HG03439 (cell line): ENCODE results near the gene OBP2A.
"Not testable (repeated sequence)": the region's sequence is repeated elsewhere in the genome, so short reads cannot be mapped to it uniquely, and the experiment has no call there.

Experiments used
- ATAC-seq: cut with Tn5 transposase; IDR thresholded peaks from one replicate; pipeline ENCODE4 v1.9.1; 2021; ENCODE audit warnings: mild to moderate bottlenecking, moderate library complexity; ENCODE audit not compliant: unreplicated experiment

Gene OBP2A

DNA sequence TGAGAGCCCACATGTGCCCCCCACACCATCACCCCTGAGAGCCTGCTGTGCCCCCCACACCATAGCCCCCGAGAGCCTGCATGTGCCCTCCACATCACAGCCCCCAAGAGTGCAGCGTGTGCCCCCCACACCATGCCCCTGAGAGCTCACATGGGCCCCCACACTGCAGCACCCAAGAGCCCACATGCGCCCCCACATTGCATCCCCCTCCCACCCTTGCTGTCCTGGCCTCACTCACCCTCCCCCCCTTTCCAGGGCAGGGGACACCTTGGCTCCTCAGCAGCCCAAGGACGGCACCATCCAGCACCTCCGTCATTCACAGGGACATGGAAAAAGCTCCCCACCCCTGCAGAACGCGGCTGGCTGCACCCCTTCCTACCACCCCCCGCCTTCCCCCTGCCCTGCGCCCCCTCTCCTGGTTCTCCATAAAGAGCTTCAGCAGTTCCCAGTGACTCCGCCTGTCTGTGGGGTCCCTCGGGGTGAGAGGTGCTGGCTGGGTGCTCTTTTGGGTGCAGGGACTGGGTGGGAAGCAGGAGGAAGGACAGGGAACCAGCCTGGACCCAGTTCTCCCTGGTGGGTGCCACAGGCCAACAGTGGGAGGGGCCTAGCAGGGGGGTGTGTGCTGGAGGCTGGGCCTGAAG lies 19.7 kb upstream of the OBP2A start:
- ATAC-seq = no peak

DNA sequence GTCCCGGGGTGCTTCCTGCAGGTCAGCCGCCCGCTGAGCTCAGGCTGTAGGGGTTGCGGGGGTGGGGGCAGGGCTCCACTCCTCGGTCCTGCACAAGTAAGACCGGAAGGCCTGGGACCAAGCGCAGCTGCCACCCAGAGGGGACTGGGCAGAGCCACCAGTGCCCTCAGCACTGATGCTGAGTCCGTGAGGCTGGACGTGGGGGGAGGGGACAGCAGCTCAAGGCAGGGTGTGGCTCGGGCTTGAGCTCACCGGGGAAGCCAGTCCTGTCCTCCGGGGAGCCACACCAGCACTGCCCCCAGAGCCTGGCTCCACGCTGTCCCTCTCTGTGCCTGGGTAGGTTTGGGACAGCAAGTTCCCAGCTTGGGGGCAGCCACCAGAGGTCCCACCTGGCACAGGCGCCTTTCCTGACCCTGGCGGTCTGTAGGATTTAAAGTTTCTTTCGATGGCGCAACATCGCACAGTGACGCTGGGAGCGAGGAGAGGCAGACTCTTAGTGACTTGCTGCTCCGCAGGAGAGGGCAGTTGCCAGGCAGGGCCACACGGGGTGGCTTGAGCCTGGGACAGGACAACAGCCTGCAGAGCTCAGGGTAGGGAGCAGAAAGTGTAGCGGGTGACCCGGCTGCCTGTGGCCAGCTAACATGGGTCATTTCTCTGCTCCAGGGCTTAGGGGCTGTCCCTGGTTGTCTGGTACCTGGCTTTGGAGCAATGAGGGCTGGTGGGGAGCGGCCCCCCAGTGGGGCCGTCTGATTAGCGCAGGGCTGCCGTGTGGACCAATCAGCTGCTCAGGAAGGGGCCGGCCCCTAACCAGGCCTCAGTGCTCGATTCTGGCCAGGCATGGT lies 19.0 kb upstream of the OBP2A start:
- ATAC-seq = no peak

DNA sequence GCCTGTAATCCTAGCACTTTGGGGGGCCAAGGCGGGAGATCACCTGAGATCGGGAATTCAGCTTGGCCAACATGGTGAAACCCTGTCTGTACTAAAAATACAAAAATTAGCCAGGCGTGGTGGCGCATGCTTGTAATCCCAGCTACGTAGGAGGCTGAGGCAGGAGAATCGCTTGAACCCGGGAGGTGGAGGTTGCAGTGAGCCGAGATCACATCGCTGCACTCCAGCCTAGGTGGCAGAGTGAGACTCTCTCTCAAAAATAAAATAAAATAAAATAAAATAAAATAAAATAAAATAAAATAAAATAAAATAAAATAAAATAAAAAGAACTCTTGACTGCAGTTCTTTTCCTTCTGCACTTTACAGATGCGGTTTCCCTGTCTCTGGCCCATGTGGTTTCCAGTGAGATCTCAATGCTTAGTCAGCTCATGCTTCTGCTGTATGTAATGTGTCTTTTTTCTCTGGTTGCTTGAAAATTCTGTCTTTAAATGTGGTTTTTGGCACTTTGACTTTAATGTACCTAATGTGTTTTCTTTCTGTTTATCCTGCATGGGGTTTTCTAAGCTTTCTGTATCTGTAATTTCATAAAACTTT lies 17.0 kb upstream of the OBP2A start:
- ATAC-seq = not testable (repeated sequence)

DNA sequence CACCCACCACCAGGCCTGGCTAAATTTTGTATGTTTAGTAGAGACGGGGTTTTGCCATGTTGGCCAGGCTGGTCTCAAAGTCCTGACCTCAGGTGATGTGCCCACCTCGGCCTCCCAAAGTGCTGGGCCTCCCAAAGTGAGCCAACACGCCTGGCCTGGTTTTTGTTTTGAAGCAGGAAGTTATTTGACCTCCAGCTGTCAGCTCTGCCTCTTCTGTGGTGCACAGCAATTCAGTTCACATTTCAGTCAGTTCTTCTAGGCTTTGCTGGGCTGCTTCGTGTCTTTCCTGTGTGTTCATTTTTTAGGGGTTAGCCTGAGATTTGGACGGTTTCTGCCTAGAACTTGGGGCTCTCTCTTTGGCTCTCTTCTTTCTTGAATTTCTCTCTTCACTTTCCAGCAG lies 15.8 kb upstream of the OBP2A start:
- ATAC-seq = no peak

DNA sequence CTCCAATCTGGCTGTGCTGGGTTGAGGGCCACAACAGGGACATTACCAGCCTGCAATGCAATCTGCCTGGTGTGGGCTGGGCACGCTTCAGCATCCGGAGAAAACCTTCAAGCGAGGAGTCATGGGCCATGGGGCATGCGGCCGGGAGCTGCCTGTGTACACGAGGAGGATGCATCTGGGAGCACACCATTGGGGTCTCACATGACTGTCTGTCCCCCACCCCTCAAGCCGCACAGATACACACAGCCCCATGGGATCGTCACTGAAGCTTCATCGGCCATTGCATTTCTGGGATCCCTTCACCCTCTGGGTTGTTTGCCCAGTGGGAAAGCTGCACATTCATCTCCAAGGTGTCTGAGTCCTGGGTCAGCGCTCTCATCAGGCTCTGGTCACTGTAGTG lies 14.8 kb upstream of the OBP2A start:
- no peak for ATAC-seq

DNA sequence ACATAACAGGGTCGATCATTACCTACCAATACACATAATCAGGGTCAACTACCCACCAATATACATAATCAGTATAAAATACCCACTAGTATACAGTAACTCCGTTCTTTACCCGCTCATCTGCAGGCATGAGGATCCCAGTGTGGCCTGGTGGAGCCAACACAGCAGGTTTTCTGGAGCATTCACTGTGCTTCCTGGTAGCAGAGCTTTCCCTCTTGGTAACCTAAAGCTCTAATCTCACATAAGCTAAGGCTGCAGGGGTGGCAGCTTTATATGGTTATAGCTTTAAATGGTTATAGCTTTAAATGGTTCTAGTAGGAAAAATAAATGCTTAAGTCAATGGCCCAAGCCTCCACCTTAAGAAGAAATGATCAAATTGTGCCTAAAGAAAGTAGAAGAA lies 12.8 kb upstream of the OBP2A start:
- no peak for ATAC-seq

DNA sequence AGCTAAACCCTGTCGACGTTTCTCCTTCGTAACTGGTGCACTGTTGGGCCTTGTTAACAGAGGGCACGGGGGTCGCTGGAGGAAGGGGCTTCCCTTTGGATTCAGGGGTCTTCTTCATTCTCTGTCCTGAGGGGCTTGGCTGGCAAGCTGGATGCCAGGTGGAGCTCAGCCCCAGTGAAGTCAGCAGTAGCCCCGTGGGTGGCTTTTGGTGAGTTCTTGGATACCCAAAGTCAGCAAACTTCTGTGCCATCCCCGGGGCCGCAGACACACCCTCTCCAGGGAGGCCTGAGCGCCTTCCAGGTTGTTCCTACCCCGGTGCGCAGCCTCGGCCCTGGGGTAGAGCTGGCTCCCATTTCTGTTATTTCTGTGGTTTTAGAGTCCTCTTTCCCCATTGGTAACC lies 12.3 kb upstream of the OBP2A start:
- ATAC-seq = no peak

DNA sequence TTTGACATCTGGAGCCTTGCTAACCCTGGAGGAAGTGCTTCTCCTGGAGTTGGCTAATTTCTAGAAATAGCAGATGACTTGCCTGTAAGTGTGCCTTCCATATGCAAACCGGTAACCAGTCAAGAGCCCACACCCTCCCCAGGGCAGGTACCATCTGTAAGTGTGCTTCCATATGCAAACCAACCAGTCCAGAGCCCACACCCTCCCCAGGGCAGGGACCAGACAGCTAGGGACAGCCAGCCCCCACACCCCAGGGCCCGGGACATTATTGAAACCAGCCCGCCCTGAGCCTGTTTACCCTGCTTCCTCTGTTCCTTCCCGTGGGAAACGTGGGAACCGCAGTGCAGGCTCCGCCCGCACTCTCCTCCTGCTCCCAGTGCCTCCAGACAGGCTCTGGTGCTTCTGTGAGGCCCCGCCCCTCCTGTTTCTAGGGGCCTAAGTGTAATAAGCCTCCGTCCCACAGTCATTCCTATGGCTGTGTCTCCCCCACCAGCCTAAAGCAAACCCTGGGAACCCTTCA lies 11.7 kb upstream of the OBP2A start:
- ATAC-seq = not testable (repeated sequence)

DNA sequence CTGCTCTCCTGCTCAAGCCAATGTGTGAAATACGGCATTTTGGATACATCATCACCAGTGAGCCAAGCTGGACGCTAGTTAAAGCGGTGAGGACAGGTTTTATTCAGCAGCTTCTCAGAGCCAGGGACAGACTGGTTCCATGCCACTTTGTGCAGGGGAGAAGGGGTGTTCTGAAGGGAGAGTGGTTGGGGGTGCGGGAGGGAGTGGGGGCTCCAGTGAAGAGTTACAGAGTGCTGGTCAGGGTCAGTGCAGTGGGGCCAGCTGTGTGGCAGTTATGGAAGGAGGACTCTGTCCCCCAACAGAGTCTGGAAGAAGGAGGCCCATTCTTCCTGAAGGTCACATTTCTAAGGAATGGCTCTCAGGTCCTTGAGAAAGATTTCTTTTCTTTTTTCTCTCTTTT lies 11.1 kb upstream of the OBP2A start:
- ATAC-seq = not testable (repeated sequence)

DNA sequence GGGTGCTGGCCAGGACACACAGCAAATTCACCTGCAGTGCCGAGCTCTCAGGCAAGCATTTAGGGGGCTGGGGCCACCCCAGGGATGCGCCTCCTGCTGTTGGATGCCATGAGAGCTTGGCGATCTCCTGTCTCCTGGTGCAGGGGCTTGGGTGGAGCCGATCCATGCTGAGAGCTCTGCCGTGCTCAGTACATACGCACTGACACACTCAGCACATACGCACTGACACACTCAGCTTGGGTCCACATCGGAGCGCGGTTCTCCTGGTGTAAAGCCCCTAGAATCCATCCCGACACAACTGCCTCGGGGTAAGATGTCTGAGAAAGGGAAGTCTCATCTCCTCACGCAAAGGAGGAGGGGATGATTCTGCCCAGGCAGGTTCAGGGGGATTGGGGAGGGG lies 10.3 kb upstream of the OBP2A start:
- not testable (repeated sequence) for ATAC-seq

DNA sequence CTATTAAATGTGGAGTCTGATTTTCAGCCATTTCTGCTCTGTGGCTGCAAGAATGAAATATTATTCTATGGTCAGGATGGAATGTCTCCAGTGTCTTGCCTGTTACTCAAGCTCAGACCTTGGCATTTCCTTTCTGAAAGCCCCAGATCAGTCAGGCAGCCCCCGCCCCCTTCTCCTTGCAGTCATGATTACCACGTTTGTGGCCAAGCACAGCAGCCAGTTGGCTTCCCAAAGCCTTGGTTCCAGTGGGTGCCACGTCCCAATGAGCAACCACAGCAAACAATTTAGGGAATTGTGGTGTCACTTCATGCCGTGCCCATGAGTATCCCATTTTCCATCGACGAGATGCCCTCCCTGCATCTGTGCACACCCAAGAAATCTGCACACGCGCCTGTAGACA lies 9.7 kb upstream of the OBP2A start:
- no peak for ATAC-seq

DNA sequence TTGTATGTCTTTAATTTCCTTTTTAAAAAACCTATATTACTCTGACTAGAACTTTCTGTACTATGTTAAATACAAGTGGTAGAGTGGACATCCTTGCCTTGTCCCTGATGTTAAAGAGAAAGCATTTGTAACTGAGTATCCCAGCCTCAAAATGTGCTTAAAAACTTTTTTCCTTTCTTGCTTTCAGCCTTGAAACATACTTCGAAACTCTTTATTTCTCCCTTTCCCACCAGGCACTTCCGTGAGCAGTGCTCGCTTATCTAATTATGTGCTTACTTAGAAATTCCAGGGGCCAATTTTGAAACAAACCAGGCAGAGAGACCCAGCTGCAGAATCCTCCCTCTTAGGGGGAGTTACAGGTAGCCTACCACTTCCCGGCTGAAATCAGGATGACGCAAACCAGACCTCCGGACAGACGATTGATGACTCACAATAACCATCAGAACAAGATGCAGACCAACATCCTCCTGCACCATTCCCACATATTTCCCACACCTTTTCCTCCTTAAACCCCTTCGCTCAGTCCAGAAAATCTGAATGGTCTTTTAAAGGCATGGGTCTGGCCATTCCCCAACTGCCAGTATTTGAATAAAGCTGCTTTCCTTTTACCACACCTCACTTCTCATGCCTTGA lies 2.5 kb upstream of the OBP2A start:
- ATAC-seq = not testable (repeated sequence)

DNA sequence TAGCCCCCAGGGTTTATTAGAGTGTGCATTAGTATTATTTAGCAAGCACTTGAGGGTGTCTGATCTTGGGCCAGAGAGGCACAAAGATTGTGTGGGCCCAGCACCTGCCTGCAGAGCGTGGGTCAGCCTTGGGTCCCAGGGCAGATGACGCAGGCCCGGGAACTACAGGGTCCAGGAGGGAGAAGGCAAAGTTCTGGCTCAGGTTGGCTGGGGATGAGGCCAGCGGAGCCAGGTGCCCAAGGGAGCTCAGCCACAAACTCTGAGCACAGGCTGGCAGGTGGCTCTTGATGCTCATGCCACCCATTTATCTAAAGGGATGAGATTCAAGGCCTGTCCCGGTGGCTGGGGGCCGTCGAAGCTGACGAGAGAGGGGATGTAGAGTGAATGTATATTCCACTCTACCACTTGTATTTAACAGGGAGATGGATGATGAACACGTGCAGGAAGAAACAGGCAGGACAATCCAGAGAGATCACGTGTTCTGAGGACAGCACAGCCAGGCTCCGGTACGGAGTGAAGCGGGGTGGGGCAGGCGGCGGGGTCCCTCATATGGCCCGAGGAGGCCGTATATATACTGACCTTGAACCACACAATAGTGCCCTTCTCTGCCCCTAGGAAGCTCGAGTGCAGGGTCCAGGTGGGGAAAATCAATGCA lies 818 bp upstream of the OBP2A start:
- no peak for ATAC-seq

DNA sequence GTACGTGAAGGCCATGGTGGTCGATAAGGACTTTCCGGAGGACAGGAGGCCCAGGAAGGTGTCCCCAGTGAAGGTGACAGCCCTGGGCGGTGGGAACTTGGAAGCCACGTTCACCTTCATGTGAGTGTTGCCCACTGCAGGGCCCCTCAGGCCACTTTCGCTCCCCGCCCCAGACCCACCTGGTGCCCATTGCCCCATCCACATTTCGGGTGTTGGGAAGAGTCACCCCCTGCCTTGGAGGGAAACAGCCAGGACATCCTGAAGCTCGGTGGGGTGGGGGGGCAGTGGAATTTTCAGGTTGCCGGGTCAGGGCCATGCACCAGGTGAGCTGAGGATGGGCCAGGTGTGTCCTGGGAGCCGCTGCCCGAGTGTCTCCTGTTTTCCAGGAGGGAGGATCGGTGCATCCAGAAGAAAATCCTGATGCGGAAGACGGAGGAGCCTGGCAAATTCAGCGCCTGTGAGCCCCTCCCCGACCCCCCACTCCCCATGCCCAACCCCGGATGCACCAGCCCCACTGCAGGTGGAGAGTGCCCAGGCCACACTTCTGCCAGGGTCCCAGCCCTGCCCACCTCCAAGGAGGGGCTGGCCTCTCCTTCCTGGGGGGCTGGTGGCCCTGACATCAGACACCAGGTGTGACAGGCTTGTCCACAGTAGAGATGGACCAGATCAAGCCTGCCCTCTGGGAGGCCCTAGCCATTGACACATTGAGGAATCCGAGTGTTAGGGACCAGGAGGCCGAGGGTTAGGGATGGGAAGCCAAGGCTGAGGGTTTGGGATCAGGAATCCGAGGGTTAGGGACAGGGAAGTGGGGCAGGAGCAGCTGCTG lies 1.1 kb downstream of the OBP2A start:
- ATAC-seq = not testable (repeated sequence)

DNA sequence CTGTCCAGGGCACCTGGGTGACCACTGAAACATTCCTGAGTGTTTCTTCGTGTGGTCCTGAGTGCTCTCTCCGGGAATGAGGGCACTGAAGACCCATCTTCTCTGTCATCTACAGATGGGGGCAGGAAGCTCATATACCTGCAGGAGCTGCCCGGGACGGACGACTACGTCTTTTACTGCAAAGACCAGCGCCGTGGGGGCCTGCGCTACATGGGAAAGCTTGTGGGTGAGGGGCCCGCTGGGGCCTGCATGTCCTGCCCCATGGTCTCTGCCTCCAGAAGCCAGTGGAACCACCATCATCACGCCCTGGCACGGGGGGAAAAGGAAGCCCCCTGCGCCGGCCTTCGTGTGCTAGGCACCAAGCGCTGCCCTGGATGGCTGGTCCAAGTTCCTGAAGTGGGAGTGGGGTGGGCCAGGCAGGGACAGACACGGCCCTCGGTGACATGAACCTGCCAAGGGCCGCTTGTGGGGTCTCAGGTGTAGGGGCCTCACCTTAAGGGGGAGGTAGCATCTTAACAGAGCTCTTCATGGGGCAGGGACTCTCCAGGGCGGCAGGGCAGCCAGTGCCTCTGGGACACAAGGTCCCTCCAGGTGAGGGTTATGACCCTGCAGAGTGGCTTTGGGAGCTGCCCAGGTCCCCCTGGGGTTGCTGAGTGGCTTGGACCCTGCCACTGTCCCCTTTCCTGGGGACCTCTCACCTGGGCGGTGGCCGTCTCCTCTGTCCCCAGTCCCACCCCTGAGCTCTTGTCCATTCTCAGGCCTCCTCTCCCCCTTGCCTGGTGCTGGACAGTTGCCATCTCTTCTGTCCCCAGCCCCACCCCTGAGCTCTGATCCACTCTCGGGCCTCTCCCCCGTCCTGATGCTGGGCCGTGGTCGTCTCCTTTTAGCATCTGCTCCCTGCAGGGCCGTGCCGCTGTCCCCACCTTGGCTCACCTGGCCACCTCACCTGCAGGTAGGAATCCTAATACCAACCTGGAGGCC lies 2.1 kb downstream of the OBP2A start:
- ATAC-seq = no peak

DNA sequence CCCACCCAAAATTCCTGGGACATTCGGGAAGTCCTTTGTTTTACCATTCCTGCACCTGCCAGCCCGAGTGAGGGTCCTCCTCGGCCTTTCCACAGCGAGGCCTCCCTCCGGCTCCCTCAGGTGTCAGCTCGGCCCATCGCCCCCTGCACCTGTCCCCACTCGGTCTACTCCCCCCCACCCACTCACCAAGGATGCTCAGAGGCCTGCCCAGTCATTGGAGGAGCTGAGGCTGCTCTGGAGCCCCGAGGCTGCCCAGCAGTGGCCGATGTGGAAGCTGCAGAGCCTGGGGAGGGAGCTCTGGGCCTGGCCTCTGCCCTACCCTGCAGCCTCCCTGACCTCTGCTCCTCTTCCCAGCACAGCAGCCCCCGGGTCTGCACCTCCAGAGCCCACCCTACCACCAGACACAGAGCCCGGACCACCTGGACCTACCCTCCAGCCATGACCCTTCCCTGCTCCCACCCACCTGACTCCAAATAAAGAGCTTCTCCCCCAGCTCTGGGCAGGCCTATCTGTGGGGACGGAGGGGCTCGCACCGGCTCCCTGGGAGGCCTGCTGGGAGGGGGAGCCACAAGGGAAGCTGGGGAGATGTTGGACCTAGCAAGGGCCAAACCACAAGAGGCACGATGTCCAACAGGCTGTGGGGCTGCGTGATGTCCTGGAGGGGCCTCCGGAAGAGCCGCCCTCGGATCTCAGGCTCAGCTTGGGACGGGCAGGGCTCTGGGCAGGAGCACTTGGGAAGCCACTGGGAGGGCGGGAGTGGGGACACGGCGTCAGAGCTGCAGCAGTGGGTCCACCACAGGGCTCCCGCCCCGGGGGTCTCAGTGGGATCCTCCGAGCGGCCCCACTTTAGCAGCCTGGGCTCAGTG lies 3.8 kb downstream of the OBP2A start:
- not testable (repeated sequence) for ATAC-seq

DNA sequence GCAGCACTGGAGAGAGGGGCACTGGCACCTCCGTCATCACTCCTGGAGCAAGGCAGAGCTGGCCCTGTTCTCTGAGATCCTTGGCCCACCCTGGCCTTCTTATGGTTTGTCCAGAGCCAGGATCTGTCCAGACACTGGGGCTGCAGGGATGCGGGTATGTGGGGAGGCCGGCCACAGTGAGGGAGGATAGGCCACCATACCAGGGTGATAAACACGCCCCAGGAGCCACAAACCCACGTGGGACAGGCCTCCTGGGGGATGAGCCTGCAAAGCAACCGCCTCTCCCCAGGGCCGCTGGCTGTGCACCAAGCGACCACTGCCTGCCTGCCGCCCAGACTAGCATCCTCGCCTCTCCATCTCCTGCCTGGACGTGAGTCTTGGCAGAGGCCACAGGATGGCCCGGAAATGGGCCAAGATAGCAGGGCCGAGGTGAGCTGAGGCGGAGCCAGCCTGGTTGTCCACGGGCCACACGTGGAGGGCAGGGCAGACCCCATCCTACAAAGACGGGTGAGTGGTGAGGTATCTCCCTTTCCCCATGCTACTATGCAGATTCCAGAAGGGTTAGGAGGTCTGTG lies 4.5 kb downstream of the OBP2A start:
- ATAC-seq = no peak

DNA sequence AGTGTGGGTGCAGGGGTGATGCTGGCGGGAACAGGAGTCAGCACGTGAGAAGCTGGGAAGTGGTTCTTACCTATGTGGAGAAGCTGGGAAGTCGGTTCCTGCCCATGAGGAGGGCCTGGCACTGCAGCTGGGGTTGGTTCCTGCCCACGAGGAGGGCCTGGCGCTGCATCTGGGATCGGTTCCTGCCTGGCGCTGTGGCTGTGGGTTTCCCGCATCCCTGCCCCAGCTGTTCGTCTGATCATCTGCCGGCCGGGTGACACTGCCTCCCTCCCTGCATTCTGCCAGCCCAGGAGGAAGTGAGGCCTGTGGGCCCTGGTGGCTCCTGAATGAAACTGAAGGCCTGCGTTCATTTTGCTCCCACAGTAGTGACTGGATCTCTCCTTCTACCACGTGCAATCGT lies 5.1 kb downstream of the OBP2A start:
- no peak for ATAC-seq
